Muscle of leg (tissue), 11 donors: ENCODE results near the gene MARK4. TPM values are rescaled to one million over a fixed set of nuclear protein-coding genes. Genes with fewer than 3 reads are reported as not detected.
"Not testable (repeated sequence)": the region's sequence is repeated elsewhere in the genome, so short reads cannot be mapped to it uniquely, and the experiment has no call there.

Source experiments
- DNase-seq: peaks from one replicate; pipeline ENCODE4 v3.0.0; 2013
- H3K27ac ChIP-seq: one replicate; pipeline ENCODE4 v1.5.1; 2013; ENCODE audit warnings: mild to moderate bottlenecking, low read length, control low read depth
- H3K27me3 ChIP-seq: one replicate; pipeline ENCODE4 v1.6.1; 2013; ENCODE audit warnings: low read length; ENCODE audit not compliant: control insufficient read depth, insufficient read depth
- H3K36me3 ChIP-seq: one replicate; pipeline ENCODE4 v1.6.1; 2013; ENCODE audit warnings: low read length; ENCODE audit not compliant: control insufficient read depth, insufficient read depth
- H3K4me1 ChIP-seq: one replicate; pipeline ENCODE4 v1.6.1; 2013; ENCODE audit warnings: low read length; ENCODE audit not compliant: control insufficient read depth, insufficient read depth
- H3K4me3 ChIP-seq: one replicate; pipeline ENCODE4 v1.5.1; 2013; ENCODE audit warnings: low read length, control low read depth
- H3K9me3 ChIP-seq: replicated peaks from 2 replicates; pipeline ENCODE4 v1.6.1; 2013; ENCODE audit warnings: low read depth, low read length; ENCODE audit not compliant: control insufficient read depth
- WGBS: methylation state at CpG from one replicate; pipeline ENCODE4 v1.1.5; 2013; ENCODE audit warnings: missing lambda C conversion rate; ENCODE audit not compliant: insufficient coverage; 5-methylcytosine and 5-hydroxymethylcytosine counted together
- polyA plus RNA-seq, 8 donors: library from polyadenylated mRNA; unstranded; fragments of 120-200 nt; gene quantifications; one replicate each; pipeline versions ENCODE4 v1.2.1 to v1.2.3, GENCODE V29; 2013; ENCODE audit warnings: inconsistent platforms in 1 of 8, low replicate concordance in 1 of 8; ENCODE audit not compliant: insufficient read length in 8 of 8, insufficient read depth in 1 of 8
- total RNA-seq: library from RNA; stranded (reverse); fragments of 120-200 nt; gene quantifications from one replicate; pipeline ENCODE4 v1.2.4, GENCODE V29; 2013

MARK4 gene
- total and polyA plus RNA-seq, 9 donors: 11.1 to 38.9 (median 35.6) TPM

DNA sequence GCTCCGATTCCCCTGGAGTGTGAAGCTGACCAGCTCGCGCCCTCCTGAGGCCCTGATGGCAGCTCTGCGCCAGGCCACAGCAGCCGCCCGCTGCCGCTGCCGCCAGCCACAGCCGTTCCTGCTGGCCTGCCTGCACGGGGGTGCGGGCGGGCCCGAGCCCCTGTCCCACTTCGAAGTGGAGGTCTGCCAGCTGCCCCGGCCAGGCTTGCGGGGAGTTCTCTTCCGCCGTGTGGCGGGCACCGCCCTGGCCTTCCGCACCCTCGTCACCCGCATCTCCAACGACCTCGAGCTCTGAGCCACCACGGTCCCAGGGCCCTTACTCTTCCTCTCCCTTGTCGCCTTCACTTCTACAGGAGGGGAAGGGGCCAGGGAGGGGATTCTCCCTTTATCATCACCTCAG lies 51.3 kb downstream of the MARK4 start:
- 88% methylated on average over 19 of the region's 27 CpGs for WGBS
- H3K27ac ChIP-seq: no peak overlapping the region
- no peaks in the 10 kb centered on the region for H3K27me3 ChIP-seq
- peaks cover 5% of the 10 kb centered on the region for H3K9me3 ChIP-seq
- peaks cover 42% of the 10 kb centered on the region for H3K36me3 ChIP-seq
- no peak for DNase-seq
- no peak overlapping the region for H3K4me3 ChIP-seq
- H3K4me1 ChIP-seq: peaks cover 23% of the 10 kb centered on the region

DNA sequence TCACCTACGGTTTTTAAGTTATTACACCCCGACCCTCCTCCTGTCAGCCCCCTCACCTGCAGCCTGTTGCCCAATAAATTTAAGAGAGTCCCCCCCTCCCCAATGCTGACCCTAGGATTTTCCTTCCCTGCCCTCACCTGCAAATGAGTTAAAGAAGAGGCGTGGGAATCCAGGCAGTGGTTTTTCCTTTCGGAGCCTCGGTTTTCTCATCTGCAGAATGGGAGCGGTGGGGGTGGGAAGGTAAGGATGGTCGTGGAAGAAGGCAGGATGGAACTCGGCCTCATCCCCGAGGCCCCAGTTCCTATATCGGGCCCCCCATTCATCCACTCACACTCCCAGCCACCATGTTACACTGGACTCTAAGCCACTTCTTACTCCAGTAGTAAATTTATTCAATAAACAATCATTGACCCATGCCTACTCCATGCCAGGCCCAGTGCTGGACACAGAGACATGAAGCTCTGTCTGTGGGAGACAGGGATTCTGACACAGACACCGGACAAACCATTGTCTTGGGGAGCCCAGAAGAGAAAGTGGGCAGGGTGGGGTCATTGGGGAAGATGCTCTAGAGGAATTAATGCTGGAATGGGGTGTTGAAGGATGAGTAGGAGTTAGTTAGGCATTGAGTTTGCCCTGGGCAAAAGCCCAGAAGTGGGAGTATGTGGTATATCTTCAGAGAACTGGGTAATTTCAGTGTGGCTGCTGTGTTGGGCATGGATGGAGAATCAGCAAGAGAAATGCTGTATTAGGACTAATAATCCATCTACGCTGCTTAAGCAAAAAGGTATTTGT lies 52.4 kb downstream of the MARK4 start:
- Histone ChIP-seq H3K27ac (no peak overlapping the region), H3K9me3 (peaks cover 5% of the 10 kb centered on the region), H3K4me1 (peaks cover 29% of the 10 kb centered on the region), H3K36me3 (peaks cover 38% of the 10 kb centered on the region), H3K4me3 (no peak overlapping the region), H3K27me3 (no peaks in the 10 kb centered on the region)
- WGBS: 92% methylated on average over 4 of the region's 12 CpGs
- DNase-seq: no peak

- 76% methylated on average over 3 of the region's 4 CpGs for WGBS
- H3K4me1 ChIP-seq: peaks cover 30% of the 10 kb centered on the region
- H3K9me3 ChIP-seq: peaks cover 5% of the 10 kb centered on the region
- H3K27me3 ChIP-seq: no peaks in the 10 kb centered on the region
- DNase-seq: no peak
- H3K4me3 ChIP-seq: no peak overlapping the region
- peaks cover 44% of the 10 kb centered on the region for H3K36me3 ChIP-seq
- peak overlapping the region; percentile 42 for H3K27ac ChIP-seq
These were observed 53.3 kb downstream of the MARK4 start for GRCh38 chr19:45304141-45304926.

DNA sequence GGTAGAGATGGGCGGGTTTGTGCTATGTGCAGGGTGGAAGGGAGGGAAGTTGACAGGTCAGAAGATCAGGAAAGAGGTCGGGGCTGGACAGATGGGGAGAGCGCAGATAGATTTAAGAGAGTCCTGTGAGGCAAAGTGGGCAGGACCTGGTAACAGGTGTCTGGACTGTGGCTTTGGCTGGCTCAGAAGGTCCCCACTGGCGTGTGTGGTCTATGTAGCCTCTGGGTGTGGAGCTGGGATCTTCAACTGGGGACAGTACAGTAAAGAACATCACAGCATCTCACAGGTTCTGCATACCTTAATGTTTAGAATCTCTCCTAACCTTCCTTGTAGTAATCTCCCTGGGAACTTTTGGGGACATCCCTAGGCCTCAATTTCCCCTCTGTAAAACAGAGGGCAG lies 53.9 kb downstream of the MARK4 start:
- peak overlapping the region; percentile 75 for H3K27ac ChIP-seq
- H3K27me3 ChIP-seq: no peaks in the 10 kb centered on the region
- peaks cover 30% of the 10 kb centered on the region for H3K4me1 ChIP-seq
- peaks cover 5% of the 10 kb centered on the region for H3K9me3 ChIP-seq
- peaks cover 44% of the 10 kb centered on the region for H3K36me3 ChIP-seq
- no peak overlapping the region for H3K4me3 ChIP-seq
- DNase-seq: no peak
- 68% methylated on average over 4 of the region's 4 CpGs for WGBS

GRCh38 chr19:45305421-45305820 lies 54.4 kb downstream of the MARK4 start:
- Histone ChIP-seq H3K4me1 (peaks cover 28% of the 10 kb centered on the region), H3K9me3 (peaks cover 5% of the 10 kb centered on the region), H3K27ac (peak overlapping the region; percentile 75), H3K4me3 (no peak overlapping the region), H3K36me3 (peaks cover 41% of the 10 kb centered on the region), H3K27me3 (no peaks in the 10 kb centered on the region)
- WGBS: no CpG with 5 or more reads among the region's 5 CpGs
- peak; percentile 39 for DNase-seq

DNA sequence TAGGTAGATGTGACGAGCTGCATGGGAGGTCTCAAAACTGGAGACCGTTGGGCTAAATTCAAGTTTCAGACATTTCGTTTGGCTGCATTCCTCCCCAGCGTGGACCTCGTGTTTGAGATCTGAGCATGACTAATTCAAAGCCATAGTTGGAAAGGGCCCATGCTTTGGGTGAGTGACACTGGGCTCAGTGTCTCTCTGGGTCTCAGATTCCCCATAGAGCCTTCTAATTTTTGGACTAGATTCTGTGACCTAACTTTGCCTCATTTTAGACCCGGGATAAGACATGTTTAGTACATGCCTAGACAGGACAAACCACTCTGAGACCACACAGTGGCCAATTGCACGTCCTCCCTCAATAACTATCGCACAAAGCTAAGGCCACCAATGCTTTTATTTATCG lies 55.0 kb downstream of the MARK4 start:
- peak overlapping the region; percentile 75 for H3K27ac ChIP-seq
- DNase-seq: no peak
- WGBS: 35% methylated on average over 8 of the region's 9 CpGs
- H3K9me3 ChIP-seq: peaks cover 5% of the 10 kb centered on the region
- peaks cover 27% of the 10 kb centered on the region for H3K4me1 ChIP-seq
- H3K27me3 ChIP-seq: no peaks in the 10 kb centered on the region
- no peak overlapping the region for H3K4me3 ChIP-seq
- peaks cover 39% of the 10 kb centered on the region for H3K36me3 ChIP-seq

- H3K4me1 ChIP-seq: peaks cover 32% of the 10 kb centered on the region
- 59% methylated on average over 18 of the region's 18 CpGs for WGBS
- H3K36me3 ChIP-seq: peaks cover 41% of the 10 kb centered on the region
These were observed 55.5 kb downstream of the MARK4 start for GRCh38 chr19:45306518-45307027.

GRCh38 chr19:45307361-45307760 lies 56.3 kb downstream of the MARK4 start:
- peaks cover 5% of the 10 kb centered on the region for H3K9me3 ChIP-seq
- H3K36me3 ChIP-seq: peaks cover 46% of the 10 kb centered on the region
- 92% methylated on average over 18 of the region's 19 CpGs for WGBS
- no peak for DNase-seq
- H3K27ac ChIP-seq: peak overlapping the region; percentile 54
- H3K27me3 ChIP-seq: no peaks in the 10 kb centered on the region
- H3K4me3 ChIP-seq: no peak overlapping the region
- H3K4me1 ChIP-seq: peaks cover 40% of the 10 kb centered on the region

More at GRCh38 chr19:45306518-45307027, 55.5 kb downstream of the MARK4 start:
- peak; percentile 80 for DNase-seq
- Histone ChIP-seq H3K27me3 (no peaks in the 10 kb centered on the region), H3K4me3 (no peak overlapping the region), H3K27ac (peak overlapping the region; percentile 75), H3K9me3 (peaks cover 5% of the 10 kb centered on the region)

- H3K36me3 ChIP-seq: peaks cover 46% of the 10 kb centered on the region
- H3K27ac ChIP-seq, H3K9me3 ChIP-seq, H3K4me3 ChIP-seq, DNase-seq, H3K27me3 ChIP-seq: not testable (repeated sequence)
- WGBS: 95% methylated on average over 5 of the region's 8 CpGs
- H3K4me1 ChIP-seq: peaks cover 41% of the 10 kb centered on the region
These were observed 58.3 kb downstream of the MARK4 start for GRCh38 chr19:45309322-45309721.

DNA sequence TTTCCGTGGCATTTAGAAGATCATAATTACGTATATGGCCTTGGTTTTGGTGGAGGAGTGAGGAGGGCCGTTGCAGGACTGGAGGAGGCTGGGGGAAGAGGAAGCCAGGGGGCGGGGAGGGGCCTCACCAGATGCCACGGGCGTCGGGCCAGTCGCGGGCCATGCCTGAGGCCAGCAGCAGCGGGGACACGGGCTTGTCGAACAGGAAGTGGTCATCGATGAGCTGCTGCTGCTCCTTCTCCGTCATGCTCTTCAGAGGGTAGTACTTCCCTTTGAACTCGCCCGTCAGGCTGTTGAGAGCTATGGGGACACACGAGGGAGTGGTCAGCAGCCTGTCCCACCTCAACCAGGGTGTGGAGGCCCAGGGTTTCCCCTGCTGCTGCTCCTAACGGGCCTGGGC lies 60.5 kb downstream of the MARK4 start:
- peak; percentile 57 for DNase-seq
- Histone ChIP-seq H3K27me3 (peaks cover 7% of the 10 kb centered on the region), H3K4me1 (peaks cover 29% of the 10 kb centered on the region), H3K9me3 (no peaks in the 10 kb centered on the region), H3K4me3 (no peak overlapping the region), H3K36me3 (peaks cover 40% of the 10 kb centered on the region), H3K27ac (peak overlapping the region; percentile 25)
- WGBS: 15% methylated on average over 16 of the region's 18 CpGs
